SK-N-SH treated with all-trans-retinoic acid at 6 μM for 48 hours (cell line): ENCODE results near the gene KRTAP9-1.

Source experiments
- CSDC2 ChIP-seq: fragments of 250-450 bp; sonication (Bioruptor Pico); IDR thresholded peaks from 2 replicates; pipeline ENCODE4 v1.5.0; 2020; ENCODE audit warnings: mild to moderate bottlenecking, moderate library complexity
- OSR1 ChIP-seq: fragments of 250-450 bp; sonication (Bioruptor Pico); IDR thresholded peaks from 2 replicates; pipeline ENCODE4 v1.8.0; 2022; ENCODE audit warnings: moderate library complexity, mild to moderate bottlenecking, inconsistent platforms
- PATZ1 ChIP-seq: fragments of 250-450 bp; sonication (Bioruptor Pico); IDR thresholded peaks from 2 replicates; pipeline ENCODE4 v1.8.0; 2020; ENCODE audit warnings: mild to moderate bottlenecking, moderate library complexity, borderline replicate concordance
- PPARA ChIP-seq: fragments of 250-450 bp; sonication (Bioruptor Pico); IDR thresholded peaks from 2 replicates; pipeline ENCODE4 v1.5.0; 2020; ENCODE audit warnings: mild to moderate bottlenecking, borderline replicate concordance
- RARB ChIP-seq: fragments of 250-450 bp; sonication (Bioruptor Pico); IDR thresholded peaks from 2 replicates; pipeline ENCODE4 v1.8.0; 2021; ENCODE audit warnings: mild to moderate bottlenecking, moderate library complexity
- TF ChIP-seq, protein P1 (sequence below): fragments of 250-450 bp; sonication (Bioruptor Pico); IDR thresholded peaks from 2 replicates; pipeline ENCODE4 v1.5.1; 2020; ENCODE audit warnings: low read depth, mild to moderate bottlenecking, moderate library complexity

DNA sequence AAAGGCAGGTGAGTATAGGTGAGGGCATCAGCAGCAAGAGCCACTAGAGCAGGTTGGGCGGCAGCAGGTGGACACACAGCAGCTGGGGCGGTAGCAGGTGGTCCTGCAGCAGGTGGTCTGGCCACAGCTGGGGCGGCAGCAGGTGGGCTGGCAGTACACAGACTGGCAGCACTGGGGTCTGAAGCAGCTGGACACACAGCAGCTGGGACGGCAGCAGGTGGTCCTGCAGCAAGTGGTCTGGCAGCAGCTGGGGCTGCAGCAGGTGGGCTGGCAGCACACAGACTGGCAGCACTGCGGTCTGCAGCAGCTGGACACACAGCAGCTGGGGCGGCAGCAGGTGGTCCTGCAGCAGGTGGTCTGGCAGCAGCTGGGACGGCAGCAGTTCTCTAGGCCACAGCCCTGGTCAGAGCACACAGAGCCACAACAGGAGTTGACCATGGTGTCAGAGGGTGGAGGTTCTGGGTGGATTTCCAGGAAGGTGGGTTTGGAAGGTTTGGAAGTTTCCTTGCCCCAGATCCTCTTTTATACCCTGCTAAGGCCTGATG, 11.9 kb upstream of the KRTAP9-1 start, which contains the start of gene KRTAP4-2:
- no peak for TF ChIP-seq PPARA (CRISPR knock-in tag)
- no peak for TF ChIP-seq RARB (CRISPR knock-in tag)
- TF ChIP-seq CSDC2, result no peak
- TF ChIP-seq PATZ1 (CRISPR knock-in tag), result no peak
- TF ChIP-seq OSR1 (CRISPR knock-in tag), result no peak
- TF ChIP-seq, protein P1, sequence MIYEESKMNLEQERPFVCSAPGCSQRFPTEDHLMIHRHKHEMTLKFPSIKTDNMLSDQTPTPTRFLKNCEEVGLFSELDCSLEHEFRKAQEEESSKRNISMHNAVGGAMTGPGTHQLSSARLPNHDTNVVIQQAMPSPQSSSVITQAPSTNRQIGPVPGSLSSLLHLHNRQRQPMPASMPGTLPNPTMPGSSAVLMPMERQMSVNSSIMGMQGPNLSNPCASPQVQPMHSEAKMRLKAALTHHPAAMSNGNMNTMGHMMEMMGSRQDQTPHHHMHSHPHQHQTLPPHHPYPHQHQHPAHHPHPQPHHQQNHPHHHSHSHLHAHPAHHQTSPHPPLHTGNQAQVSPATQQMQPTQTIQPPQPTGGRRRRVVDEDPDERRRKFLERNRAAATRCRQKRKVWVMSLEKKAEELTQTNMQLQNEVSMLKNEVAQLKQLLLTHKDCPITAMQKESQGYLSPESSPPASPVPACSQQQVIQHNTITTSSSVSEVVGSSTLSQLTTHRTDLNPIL (CRISPR knock-in tag), result no peak
